HFFc6 (cell line): ENCODE data around the gene SMIM24. TPM values are rescaled to one million over a fixed set of nuclear protein-coding genes. Genes with fewer than 3 reads are reported as not detected.

Source experiments
- DNase-seq: peaks from one replicate; pipeline ENCODE4 v3.0.0-alpha.2; 2018
- H3K27ac Mint-ChIP-seq: 2 replicates; pipeline ENCODE4 v1.8.0; 2020; ENCODE audit warnings: mild to moderate bottlenecking, mixed read lengths
- H3K27me3 Mint-ChIP-seq: 2 replicates; pipeline ENCODE4 v1.8.0; 2021; ENCODE audit warnings: mild to moderate bottlenecking, moderate library complexity, mixed read lengths; ENCODE audit not compliant: insufficient read depth
- H3K36me3 Mint-ChIP-seq: 2 replicates; pipeline ENCODE4 v1.8.0; 2021; ENCODE audit warnings: low read depth, mixed read lengths
- H3K4me1 Mint-ChIP-seq: 2 replicates; pipeline ENCODE4 v1.8.0; 2020; ENCODE audit warnings: low read depth, mixed read lengths
- H3K4me3 Mint-ChIP-seq: 2 replicates; pipeline ENCODE4 v1.8.0; 2020; ENCODE audit warnings: mild to moderate bottlenecking, moderate library complexity, mixed read lengths
- H3K9me3 Mint-ChIP-seq: 2 replicates; pipeline ENCODE4 v1.8.0; 2020; ENCODE audit warnings: mild to moderate bottlenecking, mixed read lengths
- CTCF ChIP-seq: fragments of 200-600 bp; sonication (generic); IDR thresholded peaks from 2 replicates; pipeline ENCODE4 v1.5.0; 2021; ENCODE audit warnings: antibody characterized with exemption, mild to moderate bottlenecking
- total RNA-seq, 6 experiments: library from RNA; stranded (reverse); fragmentation: NEBNext Ultra II Directional; extraction: Animal tissue kit (Norgen Biotek cat#: 25700); gene quantifications; 2 replicates in 1 of 6; 3 replicates in 5 of 6; pipeline ENCODE4 v1.2.3, GENCODE V29; 2021

Gene SMIM24
- total RNA-seq, 6 experiments from 2014 or later, result not detected

GRCh38 chr19:3471954-3472655, 8.2 kb downstream of the SMIM24 start:
- DNase-seq, result no peak
- Mint-ChIP-seq H3K4me1 (peaks cover 12% of the 10 kb centered on the region), H3K4me3 (no peak overlapping the region), H3K27ac (no peak overlapping the region), H3K27me3 (peaks cover 29% of the 10 kb centered on the region), H3K36me3 (peaks cover 10% of the 10 kb centered on the region), H3K9me3 (peaks cover 8% of the 10 kb centered on the region)
- TF ChIP-seq CTCF, result peak; percentile 97

- Mint-ChIP-seq H3K27ac (peak overlapping the region; percentile 22; the same call in 1 of the 2 replicates), H3K4me3 (peak overlapping the region; percentile 2), H3K27me3 (peaks cover 30% of the 10 kb centered on the region), H3K36me3 (peaks cover 16% of the 10 kb centered on the region), H3K4me1 (peaks cover 12% of the 10 kb centered on the region), H3K9me3 (peaks cover 8% of the 10 kb centered on the region)
- no peak for DNase-seq
- no peak for TF ChIP-seq CTCF
These were observed 9.7 kb downstream of the SMIM24 start for GRCh38 chr19:3470500-3471128.

- no peak overlapping the region for H3K4me3 Mint-ChIP-seq
- peak; percentile 38; the same call in 1 of the 2 replicates for TF ChIP-seq CTCF
- DNase-seq, result no peak
- peaks cover 16% of the 10 kb centered on the region for H3K36me3 Mint-ChIP-seq
- H3K27ac Mint-ChIP-seq, result peak overlapping the region; percentile 22; the same call in 1 of the 2 replicates
- H3K27me3 Mint-ChIP-seq, result peaks cover 35% of the 10 kb centered on the region
- H3K9me3 Mint-ChIP-seq, result peaks cover 8% of the 10 kb centered on the region
- peaks cover 12% of the 10 kb centered on the region for H3K4me1 Mint-ChIP-seq
These were observed 10.5 kb downstream of the SMIM24 start for GRCh38 chr19:3469638-3470499.

- no peak for TF ChIP-seq CTCF
- peaks cover 30% of the 10 kb centered on the region for H3K27me3 Mint-ChIP-seq
- peak overlapping the region; percentile 36; the same call in 1 of the 2 replicates for H3K27ac Mint-ChIP-seq
- peaks cover 16% of the 10 kb centered on the region for H3K36me3 Mint-ChIP-seq
- DNase-seq, result no peak
- peaks cover 8% of the 10 kb centered on the region for H3K9me3 Mint-ChIP-seq
- H3K4me3 Mint-ChIP-seq, result no peak overlapping the region
- H3K4me1 Mint-ChIP-seq, result peaks cover 12% of the 10 kb centered on the region
These were observed 12.1 kb downstream of the SMIM24 start for GRCh38 chr19:3468211-3468610.

- Mint-ChIP-seq H3K4me1 (peaks cover 12% of the 10 kb centered on the region), H3K4me3 (no peak overlapping the region), H3K27ac (no peak overlapping the region), H3K9me3 (peaks cover 11% of the 10 kb centered on the region), H3K27me3 (peaks cover 32% of the 10 kb centered on the region), H3K36me3 (peaks cover 19% of the 10 kb centered on the region)
- TF ChIP-seq CTCF, result no peak
- no peak for DNase-seq
These were observed 12.7 kb downstream of the SMIM24 start for GRCh38 chr19:3467437-3468198.
